Right lung (tissue), 5 donors: ENCODE data around the gene MDM2. TPM values are rescaled to one million over a fixed set of nuclear protein-coding genes. Genes with fewer than 3 reads are reported as not detected.

Experiments used
- DNase-seq, 2 donors: peaks; one replicate each; pipeline ENCODE4 v3.0.0-alpha.2; 2013
- polyA plus RNA-seq, 5 donors: library from polyadenylated mRNA; unstranded; fragments of 120-200 nt; gene quantifications; one replicate each; pipeline versions ENCODE4 v1.2.1 to v1.2.3, GENCODE V29; 2013; ENCODE audit warnings: inconsistent platforms in 1 of 5, low replicate concordance in 1 of 5; ENCODE audit not compliant: insufficient read length in 5 of 5, insufficient read depth in 1 of 5

The MDM2 gene
- polyA plus RNA-seq, 5 donors, result 80.8 to 129 (median 113) TPM

DNA sequence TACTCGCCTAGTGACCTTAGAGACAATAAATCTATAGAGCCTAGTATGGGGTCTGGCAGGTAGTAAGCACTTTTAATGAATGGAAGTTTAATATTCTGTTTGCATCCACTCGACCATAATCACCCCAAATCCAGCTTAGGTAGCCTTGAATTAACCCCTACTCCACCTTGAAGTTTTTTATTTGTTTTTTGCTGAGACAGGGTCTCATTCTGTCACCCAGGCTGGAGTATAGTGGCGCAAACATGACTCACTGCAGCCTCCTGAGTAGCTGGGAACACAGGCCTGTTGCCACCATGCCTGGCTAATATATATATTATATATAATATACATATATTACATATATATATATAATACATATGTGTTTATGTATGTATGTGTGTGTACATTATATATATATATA, 38.8 kb downstream of the MDM2 start:
- DNase-seq, result no peak

DNA sequence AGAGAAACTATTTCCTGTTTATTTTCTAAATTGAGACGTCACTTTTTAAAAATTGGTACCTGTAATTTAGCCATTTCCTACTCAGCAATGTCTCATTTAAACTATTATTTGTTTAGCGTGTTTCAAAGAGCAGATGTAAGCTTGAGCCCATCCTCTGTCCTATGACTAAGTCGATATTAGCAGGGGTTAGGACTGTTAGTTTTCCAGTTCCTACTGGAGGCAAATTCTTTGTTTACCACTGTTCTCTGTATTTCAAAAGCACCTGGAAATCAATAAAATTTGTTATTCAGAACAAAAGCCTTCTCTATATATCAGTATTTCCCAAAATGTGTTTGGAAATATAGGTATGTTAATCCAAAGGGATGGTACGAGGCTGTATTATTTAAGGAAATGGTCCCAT, 42.4 kb downstream of the MDM2 start:
- no peak for DNase-seq

DNA sequence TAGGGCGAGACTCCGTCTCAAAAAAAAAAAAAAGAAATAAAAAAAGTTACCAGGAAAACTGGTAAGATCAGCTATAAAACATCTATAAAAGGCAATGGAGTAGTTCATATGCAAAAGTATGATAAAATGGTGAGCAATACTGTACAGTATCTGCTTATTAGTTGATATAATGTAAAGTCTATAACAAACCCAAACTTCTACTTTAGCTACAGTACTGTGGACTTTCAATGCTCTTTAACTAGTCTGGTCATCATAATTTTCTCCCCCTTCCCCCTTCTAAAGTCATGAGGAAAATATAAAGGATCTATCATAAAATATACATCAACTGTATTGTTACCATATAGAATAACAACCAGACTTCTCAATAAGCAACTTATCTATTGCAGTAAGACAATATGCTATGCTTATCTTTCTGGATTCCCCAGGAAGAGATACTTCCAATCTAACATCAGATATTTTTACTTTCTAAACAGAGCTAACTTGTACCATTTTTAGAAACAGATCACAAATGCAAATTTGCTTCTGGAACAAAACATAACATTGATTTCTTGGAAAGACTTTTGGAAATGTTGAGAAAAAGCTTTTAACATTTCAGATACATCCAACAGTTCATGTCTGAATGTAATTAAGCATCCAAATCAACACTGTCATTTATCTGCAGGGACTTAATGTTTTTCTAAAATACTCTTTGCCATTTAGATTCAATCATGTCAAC, 43.8 kb downstream of the MDM2 start:
- DNase-seq, result no peak

DNA sequence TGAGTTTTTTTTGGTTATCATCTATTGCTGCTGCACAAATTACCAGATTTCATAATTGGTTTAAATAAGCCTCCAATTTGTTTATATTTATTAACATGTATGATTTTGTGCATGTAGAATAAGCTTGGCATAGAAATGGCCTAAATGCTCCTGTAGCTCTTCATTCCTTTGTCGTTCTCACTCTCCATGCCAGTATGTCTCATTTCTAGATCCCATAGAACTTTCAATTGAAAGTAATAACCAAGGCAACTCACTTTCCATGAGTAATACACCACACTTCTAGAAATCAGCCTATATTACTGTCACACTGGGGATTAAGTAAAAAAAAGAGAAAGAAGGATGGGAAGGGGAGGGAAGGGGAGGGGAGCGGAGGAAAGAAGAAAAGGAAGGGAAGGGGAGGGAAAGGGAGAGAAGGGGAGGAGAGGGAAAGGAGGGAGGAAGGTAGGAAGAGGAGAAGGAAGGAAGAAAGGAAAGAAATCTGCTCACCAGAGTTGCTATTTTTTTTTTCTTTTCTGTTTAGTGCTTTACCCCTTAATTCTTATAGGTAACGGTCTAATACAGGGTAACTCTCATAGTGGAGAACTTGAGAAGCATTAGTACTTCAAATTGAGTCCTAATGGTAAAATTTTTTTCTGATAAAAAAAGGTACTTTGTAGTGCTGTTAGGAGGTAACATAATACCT, 45.6 kb downstream of the MDM2 start:
- DNase-seq, result no peak

DNA sequence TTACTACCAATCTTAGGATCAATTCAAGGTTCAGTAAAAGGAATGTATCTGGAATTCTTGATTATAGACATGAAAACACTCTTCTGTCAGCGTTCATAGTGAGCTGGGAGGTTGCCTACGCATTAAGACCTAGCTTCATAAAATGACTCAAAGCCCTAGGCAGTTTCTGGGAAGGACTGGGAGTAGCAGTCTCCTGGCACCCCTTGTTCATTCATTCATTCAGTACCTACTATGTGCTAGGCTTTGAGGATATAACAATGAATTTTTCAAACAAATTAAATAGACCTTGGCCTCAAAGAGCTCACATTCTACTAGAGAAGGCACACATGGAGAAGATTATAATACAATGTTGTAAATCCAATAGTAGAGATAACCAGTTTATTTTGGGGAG, 46.1 kb downstream of the MDM2 start:
- no peak for DNase-seq

DNA sequence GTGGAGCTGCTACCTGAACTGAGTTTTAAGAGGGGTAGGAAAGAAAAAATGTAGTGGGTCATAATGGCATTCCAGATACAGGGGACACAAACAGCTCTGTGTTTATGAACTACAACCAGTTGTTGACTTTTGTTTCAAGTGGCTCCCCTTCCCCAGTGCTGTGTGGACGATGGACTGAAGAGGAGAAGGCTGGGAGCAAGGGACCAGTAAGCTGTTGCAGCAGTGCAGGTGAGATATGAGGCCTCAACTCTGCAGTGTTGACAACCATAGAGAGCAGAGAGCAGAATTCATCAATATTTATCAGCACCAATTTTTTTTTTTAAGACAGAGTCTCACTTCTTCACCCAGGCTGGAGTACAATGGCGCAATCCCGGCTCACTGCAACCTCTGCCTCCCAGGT, 46.6 kb downstream of the MDM2 start:
- no peak for DNase-seq

DNA sequence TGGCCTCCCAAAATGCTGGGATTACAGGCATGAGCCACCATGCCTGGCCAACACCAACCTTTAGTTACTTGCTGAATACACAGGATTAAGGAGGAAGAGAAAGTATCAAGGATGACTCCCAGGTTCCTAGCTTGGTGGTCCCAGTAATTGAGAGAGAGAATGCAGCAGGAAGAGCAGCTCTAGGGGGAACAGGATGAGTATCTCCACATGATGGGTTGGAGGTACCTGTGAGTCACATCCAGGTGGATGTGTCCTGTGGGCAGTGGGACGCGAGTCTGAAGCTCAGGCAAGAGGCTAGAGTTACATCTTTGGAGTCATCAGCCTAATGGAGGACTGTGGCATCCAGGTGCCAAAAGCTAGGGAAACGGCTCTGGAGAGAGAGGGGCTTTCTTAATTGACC, 47.1 kb downstream of the MDM2 start:
- no peak for DNase-seq

DNA sequence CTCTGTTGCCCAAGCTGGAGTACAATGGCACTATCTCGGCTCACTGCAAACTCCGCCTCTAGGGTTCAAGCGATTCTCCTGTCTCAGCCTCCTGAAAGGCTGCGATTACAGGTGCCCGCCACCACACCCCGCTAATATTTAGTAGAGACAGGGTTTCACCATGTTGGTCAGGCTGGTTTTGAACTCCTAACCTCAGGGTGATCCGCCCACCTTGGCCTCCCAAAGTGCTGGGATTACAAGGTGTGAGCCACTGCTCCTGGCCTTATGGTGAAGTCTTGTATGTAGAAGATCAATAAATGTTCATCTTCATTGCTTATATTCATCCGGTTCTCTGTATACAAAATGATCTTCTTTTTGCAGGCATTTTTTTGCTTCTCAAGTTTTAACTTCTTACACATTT, 47.8 kb downstream of the MDM2 start:
- DNase-seq, result no peak

DNA sequence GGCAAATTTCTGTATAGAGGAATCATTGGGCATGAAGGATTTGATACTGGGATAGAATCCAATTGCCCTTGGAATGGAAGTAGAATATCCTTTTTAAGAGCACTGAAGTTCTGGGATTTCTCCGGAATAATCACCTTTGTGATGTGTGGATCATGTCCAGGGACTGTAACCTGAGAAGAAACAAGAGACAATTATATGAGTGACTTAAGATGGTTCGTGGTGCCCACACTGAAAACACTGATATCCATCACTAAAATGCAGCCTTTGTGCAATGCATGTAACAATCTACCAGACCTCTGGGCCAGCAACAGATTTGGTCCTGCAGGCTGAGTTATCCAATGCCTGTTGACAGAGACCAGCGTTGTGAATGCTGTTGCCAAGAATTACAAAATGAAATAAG, 48.5 kb downstream of the MDM2 start:
- no peak for DNase-seq

DNA sequence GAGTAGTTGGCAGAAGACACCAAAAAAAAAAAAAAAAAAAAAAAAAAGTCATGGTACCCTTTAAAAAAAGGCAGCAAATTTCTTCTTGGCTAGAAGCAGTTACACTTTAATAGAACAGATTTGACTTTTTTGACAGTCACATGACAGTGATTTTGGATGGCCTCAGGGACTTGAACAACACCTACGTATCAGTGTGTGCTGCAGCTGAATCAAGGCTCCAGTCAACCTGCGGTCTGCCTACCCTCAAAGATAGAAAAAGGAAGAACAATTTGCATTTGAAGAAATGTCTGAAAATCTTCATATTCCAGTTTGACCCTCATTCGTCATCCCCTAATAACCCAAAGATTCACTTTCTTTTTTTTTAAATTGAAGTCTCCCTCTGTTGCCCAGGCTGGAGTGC, 53.9 kb downstream of the MDM2 start:
- no peak for DNase-seq

DNA sequence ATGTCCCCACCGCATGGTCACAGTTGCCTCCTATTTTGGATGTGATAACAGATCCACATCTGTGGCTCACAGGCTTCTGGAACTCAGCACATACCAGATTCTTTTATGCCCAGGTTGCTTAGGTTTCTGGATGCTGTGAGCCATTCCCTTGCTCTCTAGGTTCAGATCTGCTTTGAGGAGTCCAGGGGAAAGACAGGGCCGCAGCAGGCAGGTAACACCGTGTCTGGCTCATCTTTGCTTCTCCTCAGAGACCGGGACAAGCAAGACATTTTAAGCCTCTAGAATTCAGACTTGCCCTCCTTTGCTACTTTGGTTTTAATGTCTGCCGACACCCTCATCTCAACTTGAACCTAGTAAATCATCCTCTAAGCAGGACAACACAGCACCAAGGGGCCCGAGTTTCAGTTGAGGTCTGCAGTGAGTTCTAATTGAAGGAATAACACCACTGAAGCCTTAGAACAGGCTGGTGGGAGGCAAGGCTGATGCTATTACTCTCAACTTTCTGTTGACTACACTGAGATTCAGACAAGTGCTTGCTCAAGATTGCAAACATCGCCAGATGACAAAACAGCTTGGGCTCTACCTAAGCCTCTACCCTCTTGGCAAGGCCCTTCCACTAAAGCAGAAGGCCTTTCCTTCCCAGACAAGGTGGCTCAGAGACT, 55.3 kb downstream of the MDM2 start:
- DNase-seq, result no peak

DNA sequence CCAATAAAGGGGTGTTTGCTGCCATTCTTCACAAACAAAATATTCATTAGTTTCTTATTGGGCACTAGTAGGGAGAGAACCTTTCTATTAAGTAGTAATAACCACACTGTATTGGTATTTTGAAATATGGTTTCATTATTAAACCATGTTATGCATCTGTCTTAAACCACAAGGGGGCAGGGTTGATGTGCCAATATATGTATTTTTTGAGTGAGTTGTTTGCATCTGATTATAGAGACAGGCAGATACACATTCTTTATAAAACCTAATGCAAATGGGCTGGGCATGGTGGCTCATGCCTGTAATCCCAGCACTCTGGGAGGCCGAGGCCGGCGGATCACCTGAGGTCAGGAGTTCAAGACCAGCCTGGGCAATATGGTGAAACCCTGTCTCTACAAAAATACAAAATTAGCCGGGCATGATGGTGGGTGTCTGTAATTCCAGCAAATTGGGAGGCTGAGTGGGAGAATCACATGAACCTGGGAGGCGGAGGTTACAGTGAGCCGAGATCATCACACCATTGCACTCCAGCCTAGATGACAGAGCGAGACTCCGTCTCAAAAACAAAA, 56.0 kb downstream of the MDM2 start:
- peak; percentile 21 to 42 for DNase-seq

DNA sequence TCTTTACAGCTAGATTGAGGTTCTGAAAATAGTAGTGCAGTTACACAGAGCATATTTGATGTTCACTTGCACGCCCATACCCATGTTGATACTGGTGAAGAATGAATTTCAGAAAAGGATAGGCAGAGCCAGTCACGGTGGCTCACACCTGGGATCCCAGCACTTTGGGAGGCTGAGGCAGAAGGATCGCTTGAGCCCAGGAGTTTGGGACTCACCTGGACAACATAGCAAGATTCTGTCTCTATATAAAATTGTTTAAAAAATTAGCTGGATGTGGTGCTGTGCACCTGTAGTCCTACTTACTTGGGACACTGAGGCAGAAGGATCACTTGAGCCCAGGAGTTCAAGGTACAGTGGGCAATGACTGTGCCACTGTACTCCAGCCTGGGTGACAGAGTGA, 56.6 kb downstream of the MDM2 start:
- no peak for DNase-seq

DNA sequence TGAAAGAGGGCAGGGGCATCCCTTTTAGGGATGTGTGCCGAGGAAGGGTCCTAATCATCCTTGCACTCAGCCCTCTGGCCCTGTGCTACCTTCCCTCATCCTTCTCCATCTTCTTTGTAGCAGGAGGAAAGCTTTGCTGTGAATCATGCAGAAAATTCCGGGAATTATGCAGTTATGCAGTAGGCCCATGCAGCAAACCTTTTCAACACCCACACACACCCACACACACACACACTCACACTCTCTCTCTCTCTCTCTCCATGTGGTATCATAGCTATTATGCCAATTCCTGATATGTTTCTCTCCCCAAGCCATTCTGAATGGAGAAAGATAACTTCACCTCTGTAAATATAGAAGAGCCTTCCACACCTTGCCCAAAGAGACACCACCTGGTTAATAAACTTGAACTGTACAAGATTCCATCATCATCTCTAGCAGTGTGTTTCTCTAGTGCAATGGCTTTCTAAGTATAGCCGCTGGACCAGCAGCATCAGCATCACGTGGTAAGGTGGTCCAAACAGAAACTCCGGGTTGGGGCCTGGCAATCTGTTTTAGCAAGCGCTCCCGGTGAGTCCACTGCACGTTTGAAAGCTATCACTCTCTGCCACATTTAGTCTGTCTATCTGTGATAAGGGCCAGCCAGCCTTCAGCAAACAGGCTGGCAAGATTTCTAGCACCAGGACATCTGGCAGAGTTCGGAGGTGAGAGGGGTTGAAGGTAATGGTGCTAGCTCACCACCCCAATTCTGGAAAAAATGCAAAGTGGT, 57.6 kb downstream of the MDM2 start:
- no peak for DNase-seq

DNA sequence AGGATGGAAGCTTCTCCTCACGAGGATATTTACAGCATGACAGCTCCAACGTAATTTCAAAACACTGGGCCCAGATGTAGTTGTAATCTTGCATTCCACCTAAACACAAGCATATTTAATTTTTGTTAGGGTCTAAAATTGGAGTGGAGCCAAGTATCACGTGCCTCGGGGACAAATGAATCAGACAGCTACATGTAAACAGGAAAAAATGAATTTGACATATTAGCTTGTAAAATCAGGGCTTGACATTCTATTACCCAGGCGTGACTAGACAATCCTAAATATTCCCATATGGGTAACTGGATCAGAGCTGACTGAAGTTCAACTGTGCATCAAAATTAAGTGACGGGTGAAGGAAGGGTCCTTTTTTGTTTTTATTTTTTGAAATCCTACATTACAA, 59.0 kb downstream of the MDM2 start:
- no peak for DNase-seq

DNA sequence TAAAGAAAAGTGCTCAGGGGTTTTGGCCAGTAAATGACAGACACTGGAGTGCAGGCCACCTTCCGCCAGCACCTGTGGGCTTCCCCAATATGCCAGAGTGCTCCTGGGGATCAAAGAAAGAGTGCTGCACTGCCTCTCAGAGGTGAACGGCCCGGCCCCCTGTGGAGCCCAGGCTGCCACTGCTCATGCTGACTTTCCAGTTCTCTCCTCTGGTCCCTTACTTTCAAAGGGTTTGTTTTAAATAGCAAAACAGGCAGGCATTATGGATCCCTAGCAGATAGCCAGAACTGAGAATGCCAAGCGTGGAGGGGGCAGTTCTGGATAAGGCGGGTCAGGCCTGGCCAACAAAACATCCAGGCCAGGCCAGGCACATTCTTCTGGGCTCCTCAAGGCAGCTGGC, 59.6 kb downstream of the MDM2 start:
- DNase-seq, result no peak

DNA sequence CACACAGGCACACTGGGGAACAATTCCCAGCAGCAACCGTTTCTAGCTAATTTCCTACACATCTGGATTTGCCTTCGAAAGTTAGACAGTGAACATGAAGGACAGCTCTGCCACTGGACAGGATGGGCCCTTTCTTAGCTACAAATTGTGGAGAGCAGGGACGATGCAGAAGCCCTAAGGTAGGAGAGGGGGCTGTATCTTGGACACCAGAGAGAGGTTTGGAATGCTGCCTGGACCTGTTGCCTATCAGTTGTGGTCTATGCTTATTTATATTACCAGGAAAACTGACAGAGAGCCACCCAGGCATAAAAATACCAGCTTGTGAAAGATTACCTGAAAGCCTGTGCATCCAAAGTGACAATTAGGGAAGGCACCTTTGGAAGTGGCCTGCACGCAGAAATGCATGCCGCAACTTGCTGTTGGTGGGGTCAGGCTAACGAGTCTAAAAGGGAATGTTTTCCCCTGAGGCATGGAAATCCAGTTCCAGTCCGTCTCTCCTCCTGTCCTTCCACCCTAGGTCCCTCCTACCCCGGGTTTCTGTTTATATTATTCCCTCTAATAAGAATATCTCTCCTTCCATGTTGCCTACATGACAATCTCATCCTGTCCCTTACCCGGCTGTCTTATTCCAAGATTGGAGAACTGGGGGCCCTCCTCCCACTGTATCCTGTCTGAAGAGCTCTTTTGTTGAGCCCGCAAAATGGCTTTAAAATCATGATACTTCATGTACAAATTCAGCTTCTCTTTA, 60.2 kb downstream of the MDM2 start:
- DNase-seq, result no peak

DNA sequence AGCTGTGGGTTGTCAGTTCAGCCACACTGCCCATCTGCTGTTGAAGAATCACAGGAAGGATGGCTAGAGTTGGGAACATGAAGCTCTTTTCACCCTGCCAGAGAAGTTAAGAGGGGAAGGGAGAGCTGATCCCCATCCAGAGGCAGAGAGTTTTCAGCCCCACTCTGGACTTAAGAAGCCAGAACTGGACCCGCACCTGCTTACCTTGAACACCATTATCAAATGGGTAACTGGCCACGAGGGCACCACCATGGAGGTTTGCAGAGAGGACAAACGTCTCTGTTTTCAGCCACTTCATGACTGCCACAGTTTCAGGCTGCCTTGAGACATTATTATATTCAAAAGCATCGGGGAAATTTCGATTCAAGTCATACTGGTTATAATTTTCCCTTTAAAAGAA, 62.0 kb downstream of the MDM2 start:
- DNase-seq, result no peak

DNA sequence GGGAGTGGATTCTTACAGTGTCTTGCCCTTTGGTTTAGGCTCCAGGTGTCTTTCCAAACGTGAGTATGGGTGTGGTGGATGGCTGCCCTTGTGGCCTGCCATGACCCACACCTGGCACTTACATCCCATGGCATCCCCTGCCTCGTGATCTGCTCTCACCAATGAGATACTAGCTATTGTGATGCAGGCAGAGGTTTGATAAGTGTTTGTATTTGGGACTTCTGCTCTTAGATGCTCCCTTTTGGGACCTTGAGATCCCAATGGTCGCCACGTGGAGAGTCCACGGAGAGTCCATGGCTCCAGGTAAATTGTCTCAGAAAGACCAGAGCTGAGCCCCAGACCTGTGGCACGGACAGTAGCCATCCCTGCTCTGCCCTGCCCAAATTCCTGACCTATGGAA, 62.5 kb downstream of the MDM2 start:
- DNase-seq, result no peak

DNA sequence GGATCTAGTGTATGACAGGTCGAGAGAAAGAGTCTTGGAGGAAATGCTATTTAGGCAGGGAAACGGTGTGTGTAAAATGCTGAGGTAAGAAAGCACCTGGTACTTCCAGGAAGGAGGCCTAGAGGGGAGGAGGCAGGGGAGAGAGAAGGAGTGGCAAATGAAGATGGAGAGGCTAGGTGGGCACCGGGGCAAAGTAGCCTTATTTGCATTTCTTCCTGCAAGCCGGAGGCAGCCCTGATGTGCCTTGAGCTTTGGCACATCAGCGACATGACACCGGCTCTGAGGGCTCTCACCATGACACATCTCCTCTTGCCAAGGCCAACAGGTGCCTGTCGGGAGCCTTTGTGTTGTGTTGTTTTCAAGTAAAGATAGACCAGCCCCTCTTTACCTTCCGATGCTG, 63.4 kb downstream of the MDM2 start:
- no peak for DNase-seq

DNA sequence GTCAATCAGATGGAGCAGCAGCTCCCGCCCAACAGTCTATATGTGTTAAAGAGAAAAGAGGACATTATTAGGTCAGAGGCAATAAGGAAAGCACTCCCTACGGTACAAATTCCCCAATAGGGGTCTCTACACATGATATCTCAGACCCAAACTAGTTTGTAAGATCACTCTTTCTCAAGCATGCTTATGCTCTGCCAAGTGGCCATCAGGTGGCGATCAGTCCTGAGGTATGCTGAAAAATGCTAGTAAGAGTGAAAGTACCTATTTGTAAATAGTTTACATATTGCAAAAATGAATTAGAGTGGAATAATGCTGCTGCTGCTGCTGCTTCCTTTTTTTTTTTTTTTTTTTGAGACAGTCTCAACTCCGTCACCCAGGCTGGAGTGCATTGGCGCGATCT, 63.9 kb downstream of the MDM2 start:
- DNase-seq, result no peak

DNA sequence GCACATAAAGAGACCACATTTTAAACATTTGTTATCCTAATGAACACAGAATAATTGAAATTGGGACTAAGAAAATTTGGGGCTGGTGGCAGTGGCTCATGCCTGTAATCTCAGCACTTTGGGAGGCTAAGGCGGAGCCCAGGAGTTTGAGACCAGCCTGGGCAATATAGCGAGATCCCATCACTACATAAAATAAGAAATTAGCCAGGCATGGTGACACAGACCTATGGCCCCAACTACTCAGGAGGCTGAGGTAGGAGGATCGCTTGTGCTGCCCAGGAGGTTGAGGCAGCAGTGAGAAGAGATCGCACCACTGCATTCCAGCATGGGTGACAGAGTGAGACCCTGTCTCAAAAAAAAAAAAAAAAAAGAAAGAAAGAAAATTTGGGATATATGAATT, 65.3 kb downstream of the MDM2 start:
- no peak for DNase-seq
